KMS-11 (cell line): ENCODE data around the gene SELENOI.

Experiments
- H2AFZ ChIP-seq: fragments of 200-600 bp; sonication (generic); 2 replicates; pipeline ENCODE4 v1.6.1; 2016; ENCODE audit warnings: antibody characterized with exemption, mixed run types, low read depth
- H3K27ac ChIP-seq: fragments of 200-600 bp; sonication (generic); 2 replicates; pipeline ENCODE4 v1.6.1; 2016; ENCODE audit warnings: mild to moderate bottlenecking, mixed run types
- H3K27me3 ChIP-seq: fragments of 200-600 bp; sonication (generic); 2 replicates; pipeline ENCODE4 v1.6.1; 2017; ENCODE audit warnings: mild to moderate bottlenecking, low read depth, mixed run types, moderate library complexity; ENCODE audit not compliant: insufficient read depth
- H3K36me3 ChIP-seq: fragments of 200-600 bp; sonication (generic); 2 replicates; pipeline ENCODE4 v1.6.1; 2017; ENCODE audit warnings: mild to moderate bottlenecking, mixed run types; ENCODE audit not compliant: insufficient read depth
- H3K4me1 ChIP-seq: fragments of 200-600 bp; sonication (generic); 2 replicates; pipeline ENCODE4 v1.6.1; 2016; ENCODE audit warnings: mild to moderate bottlenecking, low read depth, mixed run types; ENCODE audit not compliant: poor library complexity, severe bottlenecking
- H3K4me2 ChIP-seq: fragments of 200-600 bp; sonication (generic); 2 replicates; pipeline ENCODE4 v1.7.0; 2016; ENCODE audit warnings: mild to moderate bottlenecking, mixed run types
- H3K4me3 ChIP-seq: fragments of 200-600 bp; sonication (generic); IDR thresholded peaks from 2 replicates; pipeline ENCODE4 v1.6.1; 2017; ENCODE audit warnings: low read depth, low read length, mixed read lengths; ENCODE audit not compliant: insufficient read depth
- H3K79me2 ChIP-seq: fragments of 200-600 bp; sonication (generic); 2 replicates; pipeline ENCODE4 v1.6.1; 2016; ENCODE audit warnings: low read depth, mixed run types; ENCODE audit not compliant: insufficient read depth
- H3K9ac ChIP-seq: fragments of 200-600 bp; sonication (generic); 2 replicates; pipeline ENCODE4 v1.6.1; 2016; ENCODE audit warnings: mild to moderate bottlenecking, mixed run types
- H4K20me1 ChIP-seq: fragments of 200-600 bp; sonication (generic); 2 replicates; pipeline ENCODE4 v1.6.1; 2016; ENCODE audit warnings: mild to moderate bottlenecking, mixed run types; ENCODE audit not compliant: insufficient read depth
- CTCF ChIP-seq: fragments of 200-600 bp; sonication (generic); conservative IDR thresholded peaks from 2 replicates; pipeline ENCODE4 v1.6.1; 2017; ENCODE audit warnings: low read depth, mild to moderate bottlenecking, antibody characterized with exemption, low read length, moderate library complexity, mixed read lengths

The SELENOI gene

DNA sequence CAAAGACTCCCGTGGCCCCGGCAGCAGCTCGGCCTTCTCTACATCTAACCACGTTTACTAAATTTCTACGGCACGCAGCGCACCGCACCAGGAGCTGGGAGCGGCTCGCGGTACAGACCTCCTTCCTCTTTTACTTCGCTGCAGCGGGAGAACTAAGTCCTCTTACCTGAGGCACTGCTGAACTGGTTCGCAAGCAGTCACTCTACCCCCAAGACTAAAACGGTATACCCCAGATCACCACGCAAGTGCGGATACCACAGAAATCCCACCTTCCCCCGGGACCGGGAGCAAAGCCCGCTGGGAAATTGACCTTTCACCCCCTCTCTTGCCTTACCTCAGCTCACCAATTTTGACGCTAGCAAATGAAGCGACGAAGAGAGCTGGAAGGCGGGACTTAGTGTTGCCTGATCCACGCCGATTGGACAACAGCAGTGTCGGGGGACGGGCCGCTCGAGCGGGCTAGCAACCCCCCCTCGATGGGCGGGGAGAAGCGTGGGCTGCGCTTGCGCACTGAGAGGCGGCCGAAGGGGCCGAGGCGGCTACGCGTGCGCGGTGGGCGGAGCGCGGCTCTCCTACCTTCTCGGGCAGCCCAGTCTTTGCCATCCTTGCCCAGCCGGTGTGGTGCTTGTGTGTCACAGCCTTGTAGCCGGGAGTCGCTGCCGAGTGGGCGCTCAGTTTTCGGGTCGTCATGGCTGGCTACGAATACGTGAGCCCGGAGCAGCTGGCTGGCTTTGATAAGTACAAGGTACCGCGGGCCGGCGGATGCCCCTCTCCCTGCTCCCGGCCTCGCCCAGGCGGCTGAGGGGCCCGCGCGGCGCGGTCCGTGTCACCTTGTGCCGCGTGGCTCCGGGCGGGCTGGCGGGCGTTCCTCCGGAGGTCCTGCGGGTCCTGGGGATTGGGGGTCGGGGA is at the start of gene SELENOI:
TSS of gene SELENOI (plus strand) at position 599 of the 909 bp plus-strand sequence. CDS start at position 689, 90 bp downstream.
- Histone ChIP-seq H2AFZ (peak within 1 kb of the TSS; percentile 80), H3K27me3 (no peaks in the 10 kb centered on the region), H3K36me3 (peaks cover 4% of the 10 kb centered on the region; the same call in 1 of the 2 replicates), H3K9ac (peak within 1 kb of the TSS; percentile 83), H3K4me1 (peaks cover 24% of the 10 kb centered on the region), H3K27ac (peak within 1 kb of the TSS; percentile 82), H3K4me2 (peak within 1 kb of the TSS; percentile 98), H3K79me2 (peaks cover 63% of the 10 kb centered on the region), H4K20me1 (0 out of 2 replicates have a peak, but pooled peaks cover 4% of the 10 kb centered on the region), H3K4me3 (peak within 1 kb of the TSS; percentile 89)
- TF ChIP-seq CTCF = no peak

DNA sequence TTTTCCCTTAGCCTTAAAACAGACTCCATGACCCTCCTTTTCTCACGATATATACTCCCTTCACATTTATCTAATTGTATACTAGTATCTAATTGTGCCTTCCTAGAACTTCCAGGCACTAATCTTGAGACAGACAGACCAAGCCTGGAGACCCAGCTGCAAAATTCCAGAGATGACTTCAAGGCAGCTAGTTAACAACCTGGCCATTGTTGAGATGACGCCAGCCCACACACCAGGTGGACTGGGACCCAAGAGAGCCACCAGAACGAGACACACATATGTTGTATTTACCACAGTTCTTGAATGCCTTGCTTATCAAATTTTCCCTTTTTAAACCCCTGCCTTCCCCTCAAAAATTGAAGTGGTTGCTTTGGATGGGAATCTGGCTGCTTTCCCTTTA is 48.9 kb upstream of the SELENOI start:
- Histone ChIP-seq H4K20me1 (no peaks in the 10 kb centered on the region), H3K4me1 (no peaks in the 10 kb centered on the region), H3K27ac (no peak overlapping the region), H3K4me2 (no peak overlapping the region), H2AFZ (no peak overlapping the region), H3K27me3 (no peaks in the 10 kb centered on the region), H3K4me3 (no peak overlapping the region), H3K36me3 (no peaks in the 10 kb centered on the region), H3K9ac (no peak overlapping the region), H3K79me2 (no peaks in the 10 kb centered on the region)
- no peak for TF ChIP-seq CTCF

DNA sequence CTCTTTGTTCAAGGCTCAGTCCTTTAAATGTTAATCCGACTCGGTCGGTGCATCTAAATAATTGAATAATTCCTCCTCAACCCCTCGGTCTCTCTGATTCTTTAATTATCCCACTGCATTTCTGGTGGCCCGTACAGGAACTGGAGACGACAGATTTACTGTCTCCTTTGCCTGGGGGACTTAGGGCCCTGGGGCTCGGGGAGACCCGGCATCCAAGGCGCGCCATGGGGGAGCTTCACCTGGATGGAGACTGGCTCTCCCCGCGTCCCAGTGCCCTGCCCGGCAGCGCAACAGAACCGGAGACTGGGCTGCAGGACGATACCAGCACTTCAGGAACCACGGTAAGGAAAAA is 47.7 kb upstream of the SELENOI start:
- Histone ChIP-seq H3K36me3 (no peaks in the 10 kb centered on the region), H3K4me1 (no peaks in the 10 kb centered on the region), H3K4me2 (no peak overlapping the region), H3K4me3 (no peak overlapping the region), H4K20me1 (no peaks in the 10 kb centered on the region), H2AFZ (no peak overlapping the region), H3K27me3 (no peaks in the 10 kb centered on the region), H3K27ac (no peak overlapping the region), H3K9ac (no peak overlapping the region), H3K79me2 (no peaks in the 10 kb centered on the region)
- TF ChIP-seq CTCF = no peak

GRCh38 chr2:26298638-26299393 is 47.1 kb upstream of the SELENOI start:
- no peak overlapping the region for H3K4me3 ChIP-seq
- H3K9ac ChIP-seq = no peak overlapping the region
- no peak overlapping the region for H3K27ac ChIP-seq
- no peak overlapping the region for H2AFZ ChIP-seq
- no peak overlapping the region for H3K4me2 ChIP-seq
- H4K20me1 ChIP-seq = no peaks in the 10 kb centered on the region
- H3K4me1 ChIP-seq = no peaks in the 10 kb centered on the region
- H3K79me2 ChIP-seq = no peaks in the 10 kb centered on the region
- H3K27me3 ChIP-seq = no peaks in the 10 kb centered on the region
- H3K36me3 ChIP-seq = no peaks in the 10 kb centered on the region
- no peak for TF ChIP-seq CTCF
